OCI-LY7 (cell line): ENCODE data around the gene KLHL17. TPM values are rescaled to one million over a fixed set of nuclear protein-coding genes. Genes with fewer than 3 reads are reported as not detected.

Experiments
- BruUV-seq: library from RNA; stranded (reverse); fragments of 400-500 nt; replicated peaks from 2 replicates; lab custom pipeline; 2021; lab: Mats Ljungman, UMichigan
- CTCF ChIA-PET: fragments of 300-600 bp; sonication (Branson Sonifier 250); formaldehyde crosslinking; loops from one replicate; lab custom pipeline; 2022; ENCODE audit warnings: antibody characterized with exemption; ENCODE audit not compliant: unreplicated experiment; lab: Charles Lee
- POLR2A ChIA-PET: fragments of 300-600 bp; sonication (Branson Sonifier 250); formaldehyde crosslinking; loops from one replicate; lab custom pipeline; 2022; ENCODE audit warnings: antibody characterized with exemption; lab: Charles Lee
- DNase-seq: peaks from one replicate; pipeline ENCODE4 v3.0.0-alpha.2; 2015; ENCODE audit warnings: low spot score
- H2AFZ ChIP-seq: fragments of 200-600 bp; sonication (generic), shearing (Covaris generic); 2 replicates; pipeline ENCODE4 v1.6.1; 2014; ENCODE audit warnings: mild to moderate bottlenecking, antibody characterized with exemption, low read length, moderate library complexity
- H3K27ac ChIP-seq: fragments of 200-600 bp; sonication (generic); 2 replicates; pipeline ENCODE4 v1.5.1; 2014; ENCODE audit warnings: mixed run types, low read depth, mild to moderate bottlenecking, moderate library complexity, low read length, inconsistent platforms; ENCODE audit not compliant: poor library complexity, severe bottlenecking
- H3K36me3 ChIP-seq: fragments of 200-600 bp; sonication (generic); 2 replicates; pipeline ENCODE4 v1.6.1; 2014; ENCODE audit warnings: mild to moderate bottlenecking, antibody characterized with exemption, low read length, moderate library complexity, mixed read lengths; ENCODE audit not compliant: insufficient read depth
- H3K4me1 ChIP-seq: fragments of 200-600 bp; sonication (generic); 2 replicates; pipeline ENCODE4 v1.5.1; 2014; ENCODE audit warnings: mild to moderate bottlenecking, low read length; ENCODE audit not compliant: insufficient read depth, poor library complexity, severe bottlenecking
- H3K4me2 ChIP-seq: fragments of 200-600 bp; sonication (generic); 2 replicates; pipeline ENCODE4 v1.6.1; 2014; ENCODE audit warnings: mild to moderate bottlenecking, low read length
- H3K4me3 ChIP-seq: fragments of 200-600 bp; sonication (generic); 2 replicates; pipeline ENCODE4 v1.5.1; 2014; ENCODE audit warnings: mild to moderate bottlenecking, low read depth, low read length; ENCODE audit not compliant: poor library complexity, severe bottlenecking
- H3K79me2 ChIP-seq: fragments of 200-600 bp; sonication (generic); 2 replicates; pipeline ENCODE4 v1.6.1; 2016; ENCODE audit warnings: low read depth, mild to moderate bottlenecking, low read length, moderate library complexity, mixed read lengths; ENCODE audit not compliant: insufficient read depth
- H3K9me2 ChIP-seq: fragments of 200-600 bp; sonication (generic); 2 replicates; pipeline ENCODE4 v1.6.1; 2016; ENCODE audit warnings: mild to moderate bottlenecking, low read length, mixed read lengths; ENCODE audit not compliant: insufficient read depth
- H3K9me3 ChIP-seq: fragments of 200-600 bp; sonication (generic); 2 replicates; pipeline ENCODE4 v1.6.1; 2014; ENCODE audit warnings: mild to moderate bottlenecking, mixed run types, low read length, mixed read lengths
- H4K20me1 ChIP-seq: fragments of 200-600 bp; sonication (generic); 2 replicates; pipeline ENCODE4 v1.6.1; 2014; ENCODE audit warnings: mild to moderate bottlenecking, antibody characterized with exemption, low read length, moderate library complexity, mixed read lengths; ENCODE audit not compliant: insufficient read depth
- CTCF ChIP-seq: fragments of 200-600 bp; sonication (generic); conservative IDR thresholded peaks from 2 replicates; pipeline ENCODE4 v1.5.1; 2014; ENCODE audit warnings: mild to moderate bottlenecking, antibody characterized with exemption, low read length, moderate library complexity, mixed read lengths
- EZH2phosphoT487 ChIP-seq: fragments of 200-600 bp; sonication (generic); IDR thresholded peaks from 2 replicates; pipeline ENCODE4 v1.6.1; 2018; ENCODE audit warnings: low read depth, borderline replicate concordance, mild to moderate bottlenecking, mixed run types, antibody characterized with exemption, low read length, moderate library complexity, mixed read lengths
- intact Hi-C: fragments of 100-400 bp; cut with micrococcal nuclease; formaldehyde crosslinking; loops from one replicate; pipeline ENCODE4 v1.10.0; 2022; ENCODE audit not compliant: unreplicated experiment
- total RNA-seq, 2 experiments: library from RNA; depleted of rRNA in 1 of 2; stranded (reverse); fragments of >200 nt in 1 of 2; shearing (Covaris generic) in 1 of 2; gene quantifications; 2 replicates each; pipeline ENCODE4 v1.2.3, GENCODE V29; 2014 to 2022

Gene KLHL17
- total RNA-seq, 2 experiments from 2014 or later = 21.7 to 23.3 TPM

GRCh38 chr1:938088-938683, 22.2 kb upstream of the KLHL17 start:
- Histone ChIP-seq H3K27ac (no peak overlapping the region), H3K4me3 (no peak overlapping the region), H2AFZ (no peak overlapping the region), H3K36me3 (no peaks in the 10 kb centered on the region), H3K4me1 (peaks cover 5% of the 10 kb centered on the region), H4K20me1 (no peaks in the 10 kb centered on the region; the same call in 1 of the 2 replicates), H3K9me3 (no peaks in the 10 kb centered on the region), H3K79me2 (no peaks in the 10 kb centered on the region), H3K9me2 (no peaks in the 10 kb centered on the region), H3K4me2 (no peak overlapping the region)
- CTCF ChIA-PET = no interaction called here
- no peak for DNase-seq
- TF ChIP-seq EZH2phosphoT487 (no peak), CTCF (no peak)
- POLR2A ChIA-PET = no interaction called here
- intact Hi-C loops = loop anchor here (5.0 kb wide), 1 partner anchor 36 kb away; no protein-coding TSS in a partner anchor
- BruUV-seq = no TSS peak

- Histone ChIP-seq H3K27ac (no peak overlapping the region), H3K79me2 (no peaks in the 10 kb centered on the region), H4K20me1 (no peaks in the 10 kb centered on the region; the same call in 1 of the 2 replicates), H3K4me1 (peaks cover 5% of the 10 kb centered on the region), H3K36me3 (no peaks in the 10 kb centered on the region), H3K4me2 (no peak overlapping the region), H3K9me2 (no peaks in the 10 kb centered on the region), H2AFZ (no peak overlapping the region), H3K4me3 (no peak overlapping the region), H3K9me3 (no peaks in the 10 kb centered on the region)
- CTCF ChIA-PET = no interaction called here
- TF ChIP-seq CTCF (no peak), EZH2phosphoT487 (no peak)
- intact Hi-C loops = loop anchor here (5.0 kb wide), 1 partner anchor 37 kb away; no protein-coding TSS in a partner anchor
- DNase-seq = no peak
- BruUV-seq = no TSS peak
- POLR2A ChIA-PET = no interaction called here
Measured at GRCh38 chr1:938711-939489, 21.5 kb upstream of the KLHL17 start.
